OCI-LY1 (cell line): ENCODE results near the gene ZNF407.

Experiments
- H2AFZ ChIP-seq: fragments of 200-600 bp; sonication (generic), shearing (Covaris generic); 2 replicates; pipeline ENCODE4 v1.6.0; 2014; ENCODE audit warnings: antibody characterized with exemption, mild to moderate bottlenecking, low read length
- H3F3A ChIP-seq: fragments of 200-600 bp; sonication (generic), shearing (Covaris generic); 2 replicates; pipeline ENCODE4 v1.6.0; 2014; ENCODE audit warnings: mild to moderate bottlenecking, antibody characterized with exemption, low read length, moderate library complexity; ENCODE audit not compliant: insufficient read depth
- H3K27ac ChIP-seq: fragments of 200-600 bp; sonication (generic); 2 replicates; pipeline ENCODE4 v1.5.1; 2014; ENCODE audit warnings: low read length, mixed run types, mild to moderate bottlenecking, low read depth; ENCODE audit not compliant: poor library complexity, severe bottlenecking
- H3K27me3 ChIP-seq: fragments of 200-600 bp; sonication (generic); 2 replicates; pipeline ENCODE4 v1.6.0; 2014; ENCODE audit warnings: antibody characterized with exemption, mild to moderate bottlenecking, low read length, moderate library complexity; ENCODE audit not compliant: insufficient read depth
- H3K36me3 ChIP-seq: fragments of 200-600 bp; sonication (generic); 2 replicates; pipeline ENCODE4 v1.6.1; 2014; ENCODE audit warnings: mild to moderate bottlenecking, antibody characterized with exemption, low read length, moderate library complexity, mixed read lengths; ENCODE audit not compliant: insufficient read depth
- H3K4me1 ChIP-seq: fragments of 200-600 bp; sonication (generic); 2 replicates; pipeline ENCODE4 v1.5.1; 2014; ENCODE audit warnings: mild to moderate bottlenecking, low read length, moderate library complexity; ENCODE audit not compliant: insufficient read depth, severe bottlenecking
- H3K4me2 ChIP-seq: fragments of 200-600 bp; sonication (generic), shearing (Covaris generic); 2 replicates; pipeline ENCODE4 v1.6.1; 2014; ENCODE audit warnings: low read length
- H3K4me3 ChIP-seq: fragments of 200-600 bp; sonication (generic); 2 replicates; pipeline ENCODE4 v1.5.1; 2014; ENCODE audit warnings: low read length, low read depth, mild to moderate bottlenecking, mixed read lengths; ENCODE audit not compliant: poor library complexity, severe bottlenecking
- H3K79me2 ChIP-seq: fragments of 200-600 bp; shearing (Covaris generic); 2 replicates; pipeline ENCODE4 v1.6.1; 2016; ENCODE audit warnings: mixed run types, low read length, mixed read lengths; ENCODE audit not compliant: insufficient read depth
- H3K9ac ChIP-seq: fragments of 200-600 bp; sonication (generic), shearing (Covaris generic); 2 replicates; pipeline ENCODE4 v1.6.1; 2014; ENCODE audit warnings: mild to moderate bottlenecking, low read length, mixed read lengths
- H3K9me2 ChIP-seq: fragments of 200-600 bp; sonication (generic), shearing (Covaris generic); 2 replicates; pipeline ENCODE4 v1.6.1; 2014; ENCODE audit warnings: low read depth, mild to moderate bottlenecking, low read length, mixed read lengths
- H3K9me3 ChIP-seq: fragments of 200-600 bp; shearing (Covaris generic); 2 replicates; pipeline ENCODE4 v1.6.1; 2014; ENCODE audit warnings: low read length, mixed read lengths
- H4K20me1 ChIP-seq: fragments of 200-600 bp; sonication (generic), shearing (Covaris generic); 2 replicates; pipeline ENCODE4 v1.6.0; 2016; ENCODE audit warnings: mild to moderate bottlenecking, low read length; ENCODE audit not compliant: insufficient read depth
- EZH2 ChIP-seq: fragments of 200-600 bp; sonication (generic), shearing (Covaris generic); IDR thresholded peaks from 2 replicates; pipeline ENCODE4 v1.8.0; 2017; ENCODE audit warnings: borderline replicate concordance, mixed run types, mild to moderate bottlenecking, antibody characterized with exemption, low read length, moderate library complexity, mixed read lengths
- TF ChIP-seq, protein P1 (sequence below): fragments of 200-600 bp; sonication (generic), shearing (Covaris generic); IDR thresholded peaks from 2 replicates; pipeline ENCODE4 v1.5.1; 2017; ENCODE audit warnings: mild to moderate bottlenecking, antibody characterized with exemption, low read length, moderate library complexity, mixed read lengths

ZNF407 gene

DNA sequence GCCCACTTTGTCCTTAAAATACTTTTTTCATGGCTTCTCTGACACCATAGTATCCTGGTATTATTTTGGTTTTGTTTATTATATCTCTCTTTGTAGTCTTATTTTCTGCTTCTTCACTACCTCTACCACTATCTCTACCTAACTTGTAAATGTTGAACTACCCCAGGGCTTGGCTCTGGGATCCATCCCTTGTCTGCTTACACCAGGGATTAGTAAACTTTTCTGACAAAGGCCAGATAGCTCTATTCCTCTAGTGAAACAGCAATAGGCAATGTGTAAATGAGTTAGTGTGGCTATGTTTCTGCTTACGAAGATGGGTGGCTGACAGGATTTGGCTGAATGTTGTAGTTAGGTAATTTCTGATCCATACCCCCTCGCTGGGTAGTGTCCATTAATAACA lies 76.8 kb downstream of the ZNF407 start:
- TF ChIP-seq, protein P1, sequence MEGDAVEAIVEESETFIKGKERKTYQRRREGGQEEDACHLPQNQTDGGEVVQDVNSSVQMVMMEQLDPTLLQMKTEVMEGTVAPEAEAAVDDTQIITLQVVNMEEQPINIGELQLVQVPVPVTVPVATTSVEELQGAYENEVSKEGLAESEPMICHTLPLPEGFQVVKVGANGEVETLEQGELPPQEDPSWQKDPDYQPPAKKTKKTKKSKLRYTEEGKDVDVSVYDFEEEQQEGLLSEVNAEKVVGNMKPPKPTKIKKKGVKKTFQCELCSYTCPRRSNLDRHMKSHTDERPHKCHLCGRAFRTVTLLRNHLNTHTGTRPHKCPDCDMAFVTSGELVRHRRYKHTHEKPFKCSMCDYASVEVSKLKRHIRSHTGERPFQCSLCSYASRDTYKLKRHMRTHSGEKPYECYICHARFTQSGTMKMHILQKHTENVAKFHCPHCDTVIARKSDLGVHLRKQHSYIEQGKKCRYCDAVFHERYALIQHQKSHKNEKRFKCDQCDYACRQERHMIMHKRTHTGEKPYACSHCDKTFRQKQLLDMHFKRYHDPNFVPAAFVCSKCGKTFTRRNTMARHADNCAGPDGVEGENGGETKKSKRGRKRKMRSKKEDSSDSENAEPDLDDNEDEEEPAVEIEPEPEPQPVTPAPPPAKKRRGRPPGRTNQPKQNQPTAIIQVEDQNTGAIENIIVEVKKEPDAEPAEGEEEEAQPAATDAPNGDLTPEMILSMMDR = no peak
- no peak for TF ChIP-seq EZH2
- no peaks in the 10 kb centered on the region for H3K4me1 ChIP-seq
- H3K4me3 ChIP-seq = no peak overlapping the region
- H3K27ac ChIP-seq = no peak overlapping the region
- no peak overlapping the region for H3K4me2 ChIP-seq
- H3K36me3 ChIP-seq = peaks cover 8% of the 10 kb centered on the region; the same call in 1 of the 2 replicates
- no peaks in the 10 kb centered on the region for H3K79me2 ChIP-seq
- H3K9me2 ChIP-seq = no peaks in the 10 kb centered on the region
- H3K27me3 ChIP-seq = no peaks in the 10 kb centered on the region
- peaks cover 4% of the 10 kb centered on the region for H3K9me3 ChIP-seq
- H4K20me1 ChIP-seq = no peaks in the 10 kb centered on the region
- H2AFZ ChIP-seq = no peak overlapping the region
- H3K9ac ChIP-seq = no peak overlapping the region
- H3F3A ChIP-seq = no peaks in the 10 kb centered on the region

DNA sequence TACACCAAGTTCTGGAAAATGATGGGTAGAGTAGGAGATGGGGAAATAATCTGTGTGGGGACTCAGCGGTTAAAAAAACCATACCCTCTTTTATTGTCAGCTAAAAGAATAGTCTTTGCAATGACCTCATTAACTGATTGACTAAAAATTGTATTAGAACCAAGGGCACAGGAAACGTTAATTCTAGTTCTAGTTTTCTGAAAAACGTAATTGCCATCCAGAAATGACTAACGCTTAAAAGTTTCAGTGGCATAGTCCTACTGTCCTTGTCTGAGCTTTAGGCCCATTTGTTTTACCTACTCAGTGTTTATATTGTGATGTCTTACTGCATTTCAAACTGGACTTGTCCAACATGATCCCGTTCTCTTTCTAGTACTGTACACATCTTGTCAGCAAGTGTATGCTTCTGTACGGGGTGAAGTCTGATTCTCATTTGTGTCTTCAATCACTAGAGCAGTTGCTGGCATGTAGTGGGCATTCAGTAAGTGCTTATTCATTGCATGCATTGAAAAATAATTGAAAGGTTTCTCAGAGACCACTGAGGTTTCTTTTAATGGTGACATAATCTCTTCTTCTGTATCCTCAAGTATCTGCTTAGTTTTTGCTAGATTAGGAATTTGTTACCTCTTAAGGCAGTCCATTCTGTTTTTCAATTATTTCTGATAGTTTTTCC lies 81.5 kb downstream of the ZNF407 start:
- Histone ChIP-seq H3K9me2 (no peaks in the 10 kb centered on the region), H3K36me3 (peaks cover 8% of the 10 kb centered on the region; the same call in 1 of the 2 replicates), H3K9ac (no peak overlapping the region), H3K27me3 (no peaks in the 10 kb centered on the region), H3K27ac (no peak overlapping the region), H3K4me3 (no peak overlapping the region), H3K4me2 (no peak overlapping the region), H3K9me3 (peaks cover 4% of the 10 kb centered on the region), H3K4me1 (no peaks in the 10 kb centered on the region), H3K79me2 (no peaks in the 10 kb centered on the region), H3F3A (no peaks in the 10 kb centered on the region), H2AFZ (no peak overlapping the region), H4K20me1 (no peaks in the 10 kb centered on the region)
- no peak for TF ChIP-seq EZH2
- TF ChIP-seq, protein P1 = no peak

DNA sequence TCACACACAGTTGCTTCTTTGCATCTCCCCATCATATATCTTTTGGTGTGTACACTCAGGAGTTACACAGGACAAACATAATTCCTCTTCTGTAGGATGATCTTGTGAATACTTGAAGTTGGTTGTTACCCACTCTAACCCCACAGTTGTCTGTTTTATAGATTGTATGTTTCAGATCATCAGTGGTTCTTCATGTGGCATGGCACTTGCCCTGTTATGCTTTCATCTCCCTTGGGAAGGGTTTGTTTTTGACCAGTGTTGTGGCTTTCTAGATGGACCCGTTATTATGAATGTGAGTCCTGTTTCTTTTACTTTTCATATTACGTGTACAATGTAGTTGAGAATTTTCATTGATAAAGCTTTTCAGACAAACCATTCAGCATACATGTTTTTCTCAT lies 82.0 kb downstream of the ZNF407 start:
- H3K79me2 ChIP-seq = no peaks in the 10 kb centered on the region
- H3K4me3 ChIP-seq = no peak overlapping the region
- no peaks in the 10 kb centered on the region for H4K20me1 ChIP-seq
- H2AFZ ChIP-seq = no peak overlapping the region
- H3K27me3 ChIP-seq = no peaks in the 10 kb centered on the region
- peaks cover 8% of the 10 kb centered on the region; the same call in 1 of the 2 replicates for H3K36me3 ChIP-seq
- H3K9me2 ChIP-seq = no peaks in the 10 kb centered on the region
- H3K27ac ChIP-seq = no peak overlapping the region
- TF ChIP-seq, protein P1 = no peak
- no peak for TF ChIP-seq EZH2
- no peak overlapping the region for H3K9ac ChIP-seq
- H3F3A ChIP-seq = no peaks in the 10 kb centered on the region
- H3K9me3 ChIP-seq = peaks cover 4% of the 10 kb centered on the region
- H3K4me2 ChIP-seq = no peak overlapping the region
- no peaks in the 10 kb centered on the region for H3K4me1 ChIP-seq
